ENCODE data around the gene ADIPOR2. TPM values are rescaled to one million over a fixed set of nuclear protein-coding genes. Genes with fewer than 3 reads are reported as not detected.
A peak's percentile ranks its signal among the peaks of the same experiment; 100 is the strongest.

The ADIPOR2 gene
- total and polyA plus RNA-seq, 2 donors (not counting 1 experiment from before 2014, with no cell fraction given) = 43.1 to 46.1 TPM

DNA sequence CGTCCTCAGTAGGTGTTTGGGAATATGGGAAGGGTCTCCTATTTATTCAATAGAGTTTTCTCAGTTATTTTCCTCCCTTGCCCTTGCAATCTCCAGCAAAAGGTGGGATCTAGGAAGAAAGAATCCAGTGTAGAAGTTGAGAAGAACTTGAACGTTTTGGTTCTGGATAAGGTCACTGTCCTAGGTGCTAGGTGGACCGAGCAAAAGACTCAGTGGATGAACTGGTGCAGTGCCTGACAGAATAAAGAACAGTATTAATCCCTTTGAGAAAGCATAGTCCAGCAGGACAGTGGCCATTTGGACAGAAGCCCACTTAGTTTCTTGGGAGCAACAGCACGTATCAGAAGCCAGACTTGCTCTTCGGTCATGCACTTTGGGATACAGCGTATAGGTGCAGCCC, 96.8 kb downstream of the ADIPOR2 start:
- no peaks in the 10 kb centered on the region for H3K4me1 ChIP-seq (ENCODE audit: control insufficient read depth, extremely low read depth, insufficient read depth, low read length)
- no peak overlapping the region for H3K4me3 ChIP-seq (replicated peaks in 1 of 4; ENCODE audit: control extremely low read depth in 1 of 4, insufficient read depth in 1 of 4, low read depth in 3 of 4, low read length in 4 of 4)
- H3K79me2 ChIP-seq (ENCODE audit: control insufficient read depth, insufficient read depth, low read length) = no peaks in the 10 kb centered on the region
- H3K27me3 ChIP-seq (ENCODE audit: control insufficient read depth, insufficient read depth, low read length) = no peaks in the 10 kb centered on the region
- H4K20me1 ChIP-seq (ENCODE audit: control insufficient read depth, extremely low read depth, insufficient read depth, low read length) = no peaks in the 10 kb centered on the region
- no peak overlapping the region for H3K27ac ChIP-seq (ENCODE audit: insufficient read depth, low read length)
- no peaks in the 10 kb centered on the region for H3K9me3 ChIP-seq (ENCODE audit: control insufficient read depth, insufficient read depth, low read depth, low read length)
- DNase-seq (ENCODE audit: low read depth in 2 of 2) = no peak
- no peak overlapping the region for H2AFZ ChIP-seq (ENCODE audit: low read length)
- H3K4me2 ChIP-seq (ENCODE audit: extremely low read depth, insufficient read depth, low read length) = no peak overlapping the region
- H3K9ac ChIP-seq (ENCODE audit: insufficient read depth, low read length) = no peak overlapping the region
- peaks cover 2% of the 10 kb centered on the region for H3K36me3 ChIP-seq (ENCODE audit: control insufficient read depth, insufficient read depth, low read length)
- TF ChIP-seq EZH2 (IDR thresholded peaks at IDR 0.05; ENCODE audit: low read length, missing control alignments) = no peak
- TF ChIP-seq, protein P1, sequence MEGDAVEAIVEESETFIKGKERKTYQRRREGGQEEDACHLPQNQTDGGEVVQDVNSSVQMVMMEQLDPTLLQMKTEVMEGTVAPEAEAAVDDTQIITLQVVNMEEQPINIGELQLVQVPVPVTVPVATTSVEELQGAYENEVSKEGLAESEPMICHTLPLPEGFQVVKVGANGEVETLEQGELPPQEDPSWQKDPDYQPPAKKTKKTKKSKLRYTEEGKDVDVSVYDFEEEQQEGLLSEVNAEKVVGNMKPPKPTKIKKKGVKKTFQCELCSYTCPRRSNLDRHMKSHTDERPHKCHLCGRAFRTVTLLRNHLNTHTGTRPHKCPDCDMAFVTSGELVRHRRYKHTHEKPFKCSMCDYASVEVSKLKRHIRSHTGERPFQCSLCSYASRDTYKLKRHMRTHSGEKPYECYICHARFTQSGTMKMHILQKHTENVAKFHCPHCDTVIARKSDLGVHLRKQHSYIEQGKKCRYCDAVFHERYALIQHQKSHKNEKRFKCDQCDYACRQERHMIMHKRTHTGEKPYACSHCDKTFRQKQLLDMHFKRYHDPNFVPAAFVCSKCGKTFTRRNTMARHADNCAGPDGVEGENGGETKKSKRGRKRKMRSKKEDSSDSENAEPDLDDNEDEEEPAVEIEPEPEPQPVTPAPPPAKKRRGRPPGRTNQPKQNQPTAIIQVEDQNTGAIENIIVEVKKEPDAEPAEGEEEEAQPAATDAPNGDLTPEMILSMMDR (conservative IDR thresholded peaks at IDR 0.05 in 1 of 2, IDR thresholded peaks at IDR 0.05 in 1 of 2; ENCODE audit: low read depth in 1 of 2, low read length in 2 of 2) = no peak

- Histone ChIP-seq H3K27me3 (ENCODE audit: control insufficient read depth, insufficient read depth, low read length) (no peaks in the 10 kb centered on the region), H2AFZ (ENCODE audit: low read length) (no peak overlapping the region)
Measured at GRCh38 chr12:1790444-1790843, 99.6 kb downstream of the ADIPOR2 start.

DNA sequence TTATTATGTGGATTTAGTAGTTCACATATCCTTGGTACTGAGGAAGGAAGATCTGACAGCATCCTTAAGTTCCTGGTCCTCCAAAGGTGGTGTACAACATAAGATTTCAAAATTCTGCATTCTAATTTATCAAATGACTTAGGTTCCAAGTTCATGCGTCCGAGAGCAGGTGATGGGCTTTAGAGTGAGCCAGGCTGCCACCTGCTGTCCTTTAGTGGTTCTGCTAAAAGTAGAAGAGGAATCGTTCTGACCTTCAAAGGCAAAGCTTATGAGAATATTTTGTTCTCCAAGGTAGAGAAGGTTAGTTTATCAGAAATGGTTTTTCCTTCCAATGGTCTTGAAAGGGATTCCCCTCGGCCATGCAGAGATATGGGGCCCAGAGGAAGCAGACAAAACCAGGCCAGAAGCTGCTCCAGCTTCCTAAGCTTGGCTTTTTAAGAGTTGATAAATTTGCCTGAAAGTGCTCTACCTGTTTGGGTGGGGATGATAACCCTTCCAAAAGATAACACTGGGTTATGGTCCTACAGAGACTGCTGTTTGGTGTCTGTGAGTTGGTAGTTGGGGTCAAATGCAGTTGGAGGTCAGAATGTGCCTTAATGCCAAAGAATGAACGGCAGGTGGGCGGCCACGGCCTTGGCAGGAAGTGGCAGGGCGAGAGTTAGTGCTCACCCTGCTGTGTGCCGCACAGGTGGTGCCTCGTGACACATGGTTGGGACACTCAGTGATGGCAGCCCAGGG, 100.4 kb downstream of the ADIPOR2 start:
- H3K9me3 ChIP-seq (ENCODE audit: control insufficient read depth, insufficient read depth, low read depth, low read length) = no peaks in the 10 kb centered on the region
- no peak overlapping the region for H3K27ac ChIP-seq (ENCODE audit: insufficient read depth, low read length)
- no peaks in the 10 kb centered on the region for H4K20me1 ChIP-seq (ENCODE audit: control insufficient read depth, extremely low read depth, insufficient read depth, low read length)
- H3K4me2 ChIP-seq (ENCODE audit: extremely low read depth, insufficient read depth, low read length) = no peak overlapping the region
- no peaks in the 10 kb centered on the region for H3K79me2 ChIP-seq (ENCODE audit: control insufficient read depth, insufficient read depth, low read length)
- H2AFZ ChIP-seq (ENCODE audit: low read length) = no peak overlapping the region
- no peak overlapping the region for H3K9ac ChIP-seq (ENCODE audit: insufficient read depth, low read length)
- H3K27me3 ChIP-seq (ENCODE audit: control insufficient read depth, insufficient read depth, low read length) = no peaks in the 10 kb centered on the region
- H3K4me1 ChIP-seq (ENCODE audit: control insufficient read depth, extremely low read depth, insufficient read depth, low read length) = peaks cover 4% of the 10 kb centered on the region
- peaks cover 2% of the 10 kb centered on the region for H3K36me3 ChIP-seq (ENCODE audit: control insufficient read depth, insufficient read depth, low read length)
- no peak for TF ChIP-seq EZH2 (IDR thresholded peaks at IDR 0.05; ENCODE audit: low read length, missing control alignments)
- TF ChIP-seq, protein P1 (conservative IDR thresholded peaks at IDR 0.05 in 1 of 2, IDR thresholded peaks at IDR 0.05 in 1 of 2; ENCODE audit: low read depth in 1 of 2, low read length in 2 of 2) = peak; percentile 76 to 82
- peak; percentile 46 to 76 for DNase-seq (ENCODE audit: low read depth in 2 of 2)
- no peak overlapping the region for H3K4me3 ChIP-seq (replicated peaks in 1 of 4; ENCODE audit: control extremely low read depth in 1 of 4, insufficient read depth in 1 of 4, low read depth in 3 of 4, low read length in 4 of 4)

More at GRCh38 chr12:1790444-1790843, 99.6 kb downstream of the ADIPOR2 start:
- H3K4me2 ChIP-seq (ENCODE audit: extremely low read depth, insufficient read depth, low read length) = no peak overlapping the region
- H3K36me3 ChIP-seq (ENCODE audit: control insufficient read depth, insufficient read depth, low read length) = peaks cover 2% of the 10 kb centered on the region
- no peaks in the 10 kb centered on the region for H4K20me1 ChIP-seq (ENCODE audit: control insufficient read depth, extremely low read depth, insufficient read depth, low read length)
- no peak for DNase-seq (ENCODE audit: low read depth in 2 of 2)
- H3K4me1 ChIP-seq (ENCODE audit: control insufficient read depth, extremely low read depth, insufficient read depth, low read length) = no peaks in the 10 kb centered on the region
- TF ChIP-seq, protein P1 (conservative IDR thresholded peaks at IDR 0.05 in 1 of 2, IDR thresholded peaks at IDR 0.05 in 1 of 2; ENCODE audit: low read depth in 1 of 2, low read length in 2 of 2) = no peak
- no peak for TF ChIP-seq EZH2 (IDR thresholded peaks at IDR 0.05; ENCODE audit: low read length, missing control alignments)
- H3K9me3 ChIP-seq (ENCODE audit: control insufficient read depth, insufficient read depth, low read depth, low read length) = no peaks in the 10 kb centered on the region
- no peak overlapping the region for H3K4me3 ChIP-seq (replicated peaks in 1 of 4; ENCODE audit: control extremely low read depth in 1 of 4, insufficient read depth in 1 of 4, low read depth in 3 of 4, low read length in 4 of 4)
- H3K79me2 ChIP-seq (ENCODE audit: control insufficient read depth, insufficient read depth, low read length) = no peaks in the 10 kb centered on the region
- no peak overlapping the region for H3K9ac ChIP-seq (ENCODE audit: insufficient read depth, low read length)
- H3K27ac ChIP-seq (ENCODE audit: insufficient read depth, low read length) = no peak overlapping the region

All from fibroblast of lung (primary cell).